ENCODE data around the gene TMEM134. TPM values are rescaled to one million over a fixed set of nuclear protein-coding genes. Genes with fewer than 3 reads are reported as not detected.

Gene TMEM134
- total RNA-seq, 2 experiments from 2014 or later, result 49.9 to 52.4 TPM

- no peak for DNase-seq
- no peak for ATAC-seq (ENCODE audit: poor library complexity)
- Histone ChIP-seq H3K27ac (ENCODE audit: low read depth in 1 of 2, low read length in 2 of 2) (peak overlapping the region in 1 of 2 donors; percentile 84), H3K9me3 (ENCODE audit: control insufficient read depth in 1 of 2, insufficient read depth in 1 of 2, low read length in 2 of 2) (no peaks in the 10 kb centered on the region), H3K36me3 (ENCODE audit: insufficient read depth, low read length) (peaks cover 18% of the 10 kb centered on the region), H3K4me3 (ENCODE audit: low read length) (no peak overlapping the region), H3K27me3 (ENCODE audit: control insufficient read depth in 1 of 2, insufficient read depth in 2 of 2, low read length in 2 of 2) (no peaks in the 10 kb centered on the region), H3K4me1 (ENCODE audit: insufficient read depth, low read length) (peaks cover 98% of the 10 kb centered on the region)
- no peaks in the 10 kb centered on the region for H3K27me3 Mint-ChIP-seq
- peak overlapping the region; percentile 98 for H3K27ac Mint-ChIP-seq
- intact Hi-C loops (cut with DNase I, micrococcal nuclease), result no loop called here
- H3K36me3 Mint-ChIP-seq (ENCODE audit: low read depth), result peaks cover 9% of the 10 kb centered on the region
- H3K9me3 Mint-ChIP-seq, result no peaks in the 10 kb centered on the region
- H3K4me3 Mint-ChIP-seq, result peak overlapping the region; percentile 82
- ChIA-PET POLR2A (interaction anchor here (0.7 to 12.5 kb wide), 11 partner anchors 10 to 568 kb away, joined by 3 to 411 read pairs (median 5); partner anchors contain the start of genes AIP, PPP1CA, PTPRCAP and RAD9A), CTCF (interaction anchor here (0.6 to 2.0 kb wide), 4 partner anchors 8 to 151 kb away, joined by 3 to 6 read pairs (median 3); no protein-coding TSS in a partner anchor)
- H3K4me1 Mint-ChIP-seq (ENCODE audit: low read depth), result peaks cover 83% of the 10 kb centered on the region
- TF ChIP-seq CTCF (IDR thresholded peaks at IDR 0.05), result no peak
These were observed 55.7 kb downstream of the TMEM134 start for GRCh38 chr11:67413266-67413849.

GRCh38 chr11:67412495-67413179 lies 56.4 kb downstream of the TMEM134 start:
- peak overlapping the region in 1 of 2 donors; percentile 84 for H3K27ac ChIP-seq (ENCODE audit: low read depth in 1 of 2, low read length in 2 of 2)
- no peak for ATAC-seq (ENCODE audit: poor library complexity)
- Mint-ChIP-seq H3K9me3 (no peaks in the 10 kb centered on the region), H3K4me3 (peak overlapping the region; percentile 82), H3K27ac (peak overlapping the region; percentile 98), H3K27me3 (no peaks in the 10 kb centered on the region), H3K36me3 (ENCODE audit: low read depth) (peaks cover 16% of the 10 kb centered on the region), H3K4me1 (ENCODE audit: low read depth) (peaks cover 83% of the 10 kb centered on the region)
- no peaks in the 10 kb centered on the region for H3K27me3 ChIP-seq (ENCODE audit: control insufficient read depth in 1 of 2, insufficient read depth in 2 of 2, low read length in 2 of 2)
- H3K9me3 ChIP-seq (ENCODE audit: control insufficient read depth in 1 of 2, insufficient read depth in 1 of 2, low read length in 2 of 2), result no peaks in the 10 kb centered on the region
- H3K4me3 ChIP-seq (ENCODE audit: low read length), result no peak overlapping the region
- H3K4me1 ChIP-seq (ENCODE audit: insufficient read depth, low read length), result peaks cover 98% of the 10 kb centered on the region
- ChIA-PET CTCF (interaction anchor here (1.4 to 2.0 kb wide), 2 partner anchors 8 to 10 kb away, joined by 3 to 6 read pairs; no protein-coding TSS in a partner anchor), POLR2A (interaction anchor here (0.9 to 12.5 kb wide), 11 partner anchors 8 to 1915 kb away, joined by 3 to 411 read pairs (median 5); partner anchors contain the start of genes AIP, PPP1CA, PTPRCAP and RAD9A)
- H3K36me3 ChIP-seq (ENCODE audit: insufficient read depth, low read length), result peaks cover 26% of the 10 kb centered on the region
- intact Hi-C loops (cut with DNase I, micrococcal nuclease), result no loop called here
- no peak for TF ChIP-seq CTCF (IDR thresholded peaks at IDR 0.05)
- DNase-seq, result no peak

- H3K27me3 ChIP-seq (ENCODE audit: control insufficient read depth in 1 of 2, insufficient read depth in 2 of 2, low read length in 2 of 2), result no peaks in the 10 kb centered on the region
- H3K4me1 ChIP-seq (ENCODE audit: insufficient read depth, low read length), result peaks cover 98% of the 10 kb centered on the region
- no peaks in the 10 kb centered on the region for H3K9me3 Mint-ChIP-seq
- peak overlapping the region; percentile 78 for H3K4me3 Mint-ChIP-seq
- peaks cover 34% of the 10 kb centered on the region for H3K36me3 ChIP-seq (ENCODE audit: insufficient read depth, low read length)
- H3K4me1 Mint-ChIP-seq (ENCODE audit: low read depth), result peaks cover 83% of the 10 kb centered on the region
- no peaks in the 10 kb centered on the region for H3K27me3 Mint-ChIP-seq
- POLR2A ChIA-PET, result interaction anchor here (0.9 to 12.5 kb wide), 10 partner anchors 9 to 1915 kb away, joined by 3 to 411 read pairs (median 7); partner anchors contain the start of genes AIP, CABP4, PPP1CA and PTPRCAP
- peak overlapping the region in 1 of 2 donors; percentile 84 for H3K27ac ChIP-seq (ENCODE audit: low read depth in 1 of 2, low read length in 2 of 2)
- peak overlapping the region; percentile 98 for H3K27ac Mint-ChIP-seq
- intact Hi-C loops (cut with DNase I, micrococcal nuclease), result no loop called here
- H3K4me3 ChIP-seq (ENCODE audit: low read length), result no peak overlapping the region
- peaks cover 25% of the 10 kb centered on the region for H3K36me3 Mint-ChIP-seq (ENCODE audit: low read depth)
- no peak for TF ChIP-seq CTCF (IDR thresholded peaks at IDR 0.05)
- peak in 2 of 14 experiments; percentile 42 to 46 for DNase-seq
- no peak for ATAC-seq (ENCODE audit: poor library complexity)
- no peaks in the 10 kb centered on the region for H3K9me3 ChIP-seq (ENCODE audit: control insufficient read depth in 1 of 2, insufficient read depth in 1 of 2, low read length in 2 of 2)
- CTCF ChIA-PET, result no interaction called here
These were observed 57.3 kb downstream of the TMEM134 start for GRCh38 chr11:67411785-67412152.

Small RNA genes lying within 50 kb of the gene (microRNA-seq; reads per million reads assigned to microRNA genes)
- gene MIR6752 (ENCODE audit: borderline microRNAs expressed, borderline replicate concordance), result 1.2 reads per million

Other genes starting within 250 kb of the TMEM134 start
- 100 to 1,000 TPM; 309 to 325 TPM for gene GRK2, start 202.8 kb downstream of the TMEM134 start, total RNA-seq
- gene ANKRD13D, start 179.9 kb downstream of the TMEM134 start, total RNA-seq, result 100 to 1,000 TPM; 160 to 161 TPM
- gene SSH3, start 165.7 kb downstream of the TMEM134 start, total RNA-seq, result 1 to 10 TPM; 8.5 to 8.8 TPM
- gene POLD4, start 115.7 kb downstream of the TMEM134 start, total RNA-seq, result 10 to 100 TPM; 31.7 to 39.5 TPM
- 1 to 10 TPM; 6.0 to 6.9 TPM for gene CLCF1, start 95.7 kb downstream of the TMEM134 start, total RNA-seq
- 10 to 100 TPM; 19.3 to 20.3 TPM for gene RAD9A, start 77.3 kb downstream of the TMEM134 start, total RNA-seq
- gene PPP1CA, start 67.4 kb downstream of the TMEM134 start, total RNA-seq, result 10 to 100 TPM; 42.0 to 45.5 TPM
- 100 to 1,000 TPM; 205 to 212 TPM for gene TBC1D10C, start 65.2 kb downstream of the TMEM134 start, total RNA-seq
- gene CARNS1, start 53.6 kb downstream of the TMEM134 start, total RNA-seq, result 1 to 10 TPM; 9.9 to 10.0 TPM
- 10 to 100 TPM; 69.3 to 72.0 TPM for gene RPS6KB2, start 40.8 kb downstream of the TMEM134 start, total RNA-seq
- gene PTPRCAP, start 31.6 kb downstream of the TMEM134 start, total RNA-seq, result 100 to 1,000 TPM; 129 to 134 TPM
- 10 to 100 TPM; 25.8 to 30.2 TPM for gene CORO1B, start 25.8 kb downstream of the TMEM134 start, total RNA-seq
- not detected for gene GPR152, start 16.5 kb downstream of the TMEM134 start, total RNA-seq
- 1 to 10 TPM; 7.5 to 8.5 TPM for gene CABP4, start 13.9 kb downstream of the TMEM134 start, total RNA-seq
- 100 to 1,000 TPM; 115 to 117 TPM for gene AIP, start 13.8 kb upstream of the TMEM134 start, total RNA-seq
- gene PITPNM1, start 36.1 kb upstream of the TMEM134 start, total RNA-seq, result 10 to 100 TPM; 90.0 to 94.8 TPM
- 10 to 100 TPM; 19.5 to 22.0 TPM for gene CDK2AP2, start 38.9 kb upstream of the TMEM134 start, total RNA-seq
- not detected for gene CABP2, start 54.2 kb upstream of the TMEM134 start, total RNA-seq
- gene GSTP1, start 114.6 kb upstream of the TMEM134 start, total RNA-seq, result 10 to 100 TPM; 60.1 to 62.8 TPM
- gene NDUFV1, start 137.7 kb upstream of the TMEM134 start, total RNA-seq, result 100 to 1,000 TPM; 223 to 224 TPM
- gene NUDT8, start 160.7 kb upstream of the TMEM134 start, total RNA-seq, result 1 to 10 TPM in 1 of 2 experiments, under 1 TPM in 1; 0.92 to 1.4 TPM
- not detected for gene TBX10, start 170.5 kb upstream of the TMEM134 start, total RNA-seq
- under 1 TPM; 0.30 to 0.36 TPM for gene ACY3, start 181.5 kb upstream of the TMEM134 start, total RNA-seq
- gene ALDH3B2, start 205.4 kb upstream of the TMEM134 start, total RNA-seq, result not detected

All from CD4-positive, alpha-beta T cell (primary cell).